ENCODE measurements around the gene CALML4. TPM values are rescaled to one million over a fixed set of nuclear protein-coding genes. Genes with fewer than 3 reads are reported as not detected.
"Not testable (repeated sequence)": the region's sequence is repeated elsewhere in the genome, so short reads cannot be mapped to it uniquely, and the experiment has no call there.

The CALML4 gene
- total RNA-seq, 6 experiments from 2014 or later: 0.40 to 1.9 (median 0.87) TPM

DNA sequence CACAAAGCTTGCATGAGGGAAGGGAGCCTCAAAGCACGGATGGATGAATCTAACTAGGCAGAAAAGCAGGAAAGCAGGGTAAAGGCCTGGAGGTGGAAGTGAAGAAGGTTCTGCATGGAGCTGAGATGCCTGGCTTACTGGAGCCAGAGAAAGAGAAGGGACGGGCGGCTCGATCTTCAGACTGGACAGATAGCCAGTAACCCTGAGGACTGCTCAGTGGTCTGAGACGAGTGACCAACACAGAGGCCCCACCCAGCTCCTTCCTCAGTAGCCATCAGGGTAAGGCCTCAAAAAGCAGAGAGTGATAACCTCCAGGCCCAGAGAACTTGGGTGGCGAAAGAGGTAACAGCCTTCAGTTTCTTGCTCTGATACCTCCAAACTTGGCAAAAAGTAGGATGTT lies 18.0 kb upstream of the CALML4 start:
- TF ChIP-seq, protein P1, sequence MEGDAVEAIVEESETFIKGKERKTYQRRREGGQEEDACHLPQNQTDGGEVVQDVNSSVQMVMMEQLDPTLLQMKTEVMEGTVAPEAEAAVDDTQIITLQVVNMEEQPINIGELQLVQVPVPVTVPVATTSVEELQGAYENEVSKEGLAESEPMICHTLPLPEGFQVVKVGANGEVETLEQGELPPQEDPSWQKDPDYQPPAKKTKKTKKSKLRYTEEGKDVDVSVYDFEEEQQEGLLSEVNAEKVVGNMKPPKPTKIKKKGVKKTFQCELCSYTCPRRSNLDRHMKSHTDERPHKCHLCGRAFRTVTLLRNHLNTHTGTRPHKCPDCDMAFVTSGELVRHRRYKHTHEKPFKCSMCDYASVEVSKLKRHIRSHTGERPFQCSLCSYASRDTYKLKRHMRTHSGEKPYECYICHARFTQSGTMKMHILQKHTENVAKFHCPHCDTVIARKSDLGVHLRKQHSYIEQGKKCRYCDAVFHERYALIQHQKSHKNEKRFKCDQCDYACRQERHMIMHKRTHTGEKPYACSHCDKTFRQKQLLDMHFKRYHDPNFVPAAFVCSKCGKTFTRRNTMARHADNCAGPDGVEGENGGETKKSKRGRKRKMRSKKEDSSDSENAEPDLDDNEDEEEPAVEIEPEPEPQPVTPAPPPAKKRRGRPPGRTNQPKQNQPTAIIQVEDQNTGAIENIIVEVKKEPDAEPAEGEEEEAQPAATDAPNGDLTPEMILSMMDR (IDR thresholded peaks at IDR 0.05): no peak
- Mint-ChIP-seq H3K9me3 (no peaks in the 10 kb centered on the region), H3K27me3 (ENCODE audit: insufficient read depth) (no peaks in the 10 kb centered on the region), H3K4me1 (ENCODE audit: low read depth) (peaks cover 17% of the 10 kb centered on the region), H3K27ac (no peak overlapping the region), H3K4me3 (no peak overlapping the region), H3K36me3 (ENCODE audit: low read depth) (peaks cover 20% of the 10 kb centered on the region)
- no peak for DNase-seq

DNA sequence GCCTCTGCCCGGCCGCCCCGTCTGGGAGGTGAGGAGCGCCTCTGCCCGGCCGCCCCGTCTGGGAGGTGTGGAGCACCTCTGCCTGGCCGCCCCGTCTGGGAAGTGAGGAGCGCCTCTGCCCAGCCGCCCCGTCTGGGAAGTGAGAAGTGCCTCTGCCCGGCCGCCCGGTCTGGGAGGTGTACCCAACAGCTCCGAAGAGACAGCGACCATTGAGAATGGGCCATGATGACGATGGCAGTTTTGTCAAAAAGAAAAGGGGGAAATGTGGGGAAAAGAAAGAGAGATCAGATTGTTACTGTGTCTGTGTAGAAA lies 17.3 kb upstream of the CALML4 start:
- not testable (repeated sequence) for H3K27me3 Mint-ChIP-seq (ENCODE audit: insufficient read depth); DNase-seq; H3K27ac Mint-ChIP-seq; H3K9me3 Mint-ChIP-seq; H3K4me3 Mint-ChIP-seq; H3K4me1 Mint-ChIP-seq (ENCODE audit: low read depth)
- peaks cover 27% of the 10 kb centered on the region for H3K36me3 Mint-ChIP-seq (ENCODE audit: low read depth)

DNA sequence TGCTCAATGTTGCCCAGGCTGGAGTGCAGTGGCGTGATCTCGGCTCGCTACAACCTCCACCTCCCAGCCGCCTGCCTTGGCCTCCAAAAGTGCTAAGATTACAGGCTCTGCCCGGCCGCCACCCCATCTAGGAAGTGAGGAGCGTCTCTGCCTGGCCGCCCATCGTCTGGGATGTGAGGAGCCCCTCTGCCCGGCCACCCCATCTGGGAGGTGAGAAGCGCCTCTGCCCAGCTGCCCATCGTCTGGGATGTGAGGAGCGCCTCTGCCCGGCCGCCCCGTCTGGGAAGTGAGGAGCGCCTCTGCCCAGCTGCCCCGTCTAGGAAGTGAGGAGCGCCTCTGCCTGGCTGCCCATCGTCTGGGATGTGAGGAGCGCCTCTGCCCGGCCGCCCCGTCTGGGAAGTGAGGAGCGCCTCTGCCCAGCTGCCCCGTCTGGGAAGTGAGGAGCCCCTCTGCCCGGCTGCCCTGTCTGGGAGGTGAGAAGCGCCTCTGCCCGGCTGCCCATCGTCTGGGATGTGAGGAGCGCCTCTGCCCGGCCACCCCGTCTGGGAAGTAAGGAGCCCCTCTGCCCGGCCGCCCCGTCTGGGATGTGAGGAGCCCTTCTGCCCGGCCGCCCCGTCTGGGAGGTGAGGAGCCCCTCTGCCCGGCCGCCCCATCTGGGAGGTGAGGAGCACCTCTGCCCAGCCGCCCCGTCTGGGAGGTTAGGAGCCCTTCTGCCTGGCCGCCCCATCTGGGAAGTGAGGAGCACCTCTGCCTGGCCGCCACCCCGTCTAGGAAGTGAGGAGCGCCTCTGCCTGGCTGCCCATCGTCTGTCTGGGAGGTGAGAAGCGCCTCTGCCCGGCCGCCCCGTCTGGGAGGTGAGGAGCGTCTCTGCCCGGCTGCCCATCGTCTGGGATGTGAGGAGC lies 16.6 kb upstream of the CALML4 start:
- H3K4me3 Mint-ChIP-seq; H3K9me3 Mint-ChIP-seq; H3K4me1 Mint-ChIP-seq (ENCODE audit: low read depth); H3K27me3 Mint-ChIP-seq (ENCODE audit: insufficient read depth); H3K27ac Mint-ChIP-seq; DNase-seq: not testable (repeated sequence)
- peaks cover 27% of the 10 kb centered on the region for H3K36me3 Mint-ChIP-seq (ENCODE audit: low read depth)

DNA sequence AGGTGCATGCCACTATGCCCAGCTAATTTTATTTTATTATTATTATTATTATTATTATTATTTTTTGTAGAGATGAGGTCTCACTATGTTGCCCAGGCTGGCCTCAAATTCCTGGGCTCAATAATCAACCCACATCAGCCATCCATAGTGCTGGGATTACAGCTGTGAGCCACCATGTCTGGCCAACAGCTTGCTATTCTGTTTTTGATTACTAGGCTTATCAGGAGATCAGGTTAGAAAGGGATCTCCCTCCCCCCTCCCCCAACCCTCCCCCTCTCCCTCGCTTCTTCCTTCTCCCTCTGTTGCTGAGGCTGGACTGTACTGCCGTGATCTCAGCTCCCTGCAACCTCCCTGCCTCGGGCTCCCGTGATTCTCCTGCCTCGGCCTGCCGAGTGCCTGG lies 15.8 kb upstream of the CALML4 start:
- Mint-ChIP-seq H3K36me3 (ENCODE audit: low read depth) (peaks cover 27% of the 10 kb centered on the region), H3K4me1 (ENCODE audit: low read depth) (peaks cover 9% of the 10 kb centered on the region), H3K27me3 (ENCODE audit: insufficient read depth) (no peaks in the 10 kb centered on the region), H3K9me3 (no peaks in the 10 kb centered on the region), H3K27ac (no peak overlapping the region), H3K4me3 (no peak overlapping the region)
- DNase-seq: no peak
- TF ChIP-seq, protein P1 (IDR thresholded peaks at IDR 0.05): no peak

DNA sequence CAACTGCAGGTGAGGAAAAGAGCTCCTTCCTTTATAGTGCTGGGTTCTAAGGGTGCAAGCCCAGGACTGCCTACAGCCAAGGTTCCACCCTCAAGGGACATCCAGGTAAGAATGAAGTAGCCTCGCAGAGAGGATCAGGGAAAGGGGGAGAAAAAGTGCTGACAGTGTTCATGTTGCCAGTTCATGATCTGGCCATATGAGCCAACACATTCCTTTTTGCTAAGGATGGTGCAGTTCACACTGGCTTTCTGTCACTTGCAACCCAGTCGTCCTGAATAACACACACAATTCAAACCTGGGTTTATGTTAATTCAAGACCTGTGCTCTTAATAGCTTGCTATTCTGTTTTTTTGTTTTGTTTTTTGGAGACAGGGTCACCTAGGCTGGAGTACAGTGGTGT lies 15.4 kb upstream of the CALML4 start:
- TF ChIP-seq, protein P1 (IDR thresholded peaks at IDR 0.05): no peak
- H3K27ac Mint-ChIP-seq: no peak overlapping the region
- H3K9me3 Mint-ChIP-seq: no peaks in the 10 kb centered on the region
- peaks cover 9% of the 10 kb centered on the region for H3K4me1 Mint-ChIP-seq (ENCODE audit: low read depth)
- H3K27me3 Mint-ChIP-seq (ENCODE audit: insufficient read depth): no peaks in the 10 kb centered on the region
- H3K4me3 Mint-ChIP-seq: no peak overlapping the region
- peaks cover 27% of the 10 kb centered on the region for H3K36me3 Mint-ChIP-seq (ENCODE audit: low read depth)
- DNase-seq: no peak

DNA sequence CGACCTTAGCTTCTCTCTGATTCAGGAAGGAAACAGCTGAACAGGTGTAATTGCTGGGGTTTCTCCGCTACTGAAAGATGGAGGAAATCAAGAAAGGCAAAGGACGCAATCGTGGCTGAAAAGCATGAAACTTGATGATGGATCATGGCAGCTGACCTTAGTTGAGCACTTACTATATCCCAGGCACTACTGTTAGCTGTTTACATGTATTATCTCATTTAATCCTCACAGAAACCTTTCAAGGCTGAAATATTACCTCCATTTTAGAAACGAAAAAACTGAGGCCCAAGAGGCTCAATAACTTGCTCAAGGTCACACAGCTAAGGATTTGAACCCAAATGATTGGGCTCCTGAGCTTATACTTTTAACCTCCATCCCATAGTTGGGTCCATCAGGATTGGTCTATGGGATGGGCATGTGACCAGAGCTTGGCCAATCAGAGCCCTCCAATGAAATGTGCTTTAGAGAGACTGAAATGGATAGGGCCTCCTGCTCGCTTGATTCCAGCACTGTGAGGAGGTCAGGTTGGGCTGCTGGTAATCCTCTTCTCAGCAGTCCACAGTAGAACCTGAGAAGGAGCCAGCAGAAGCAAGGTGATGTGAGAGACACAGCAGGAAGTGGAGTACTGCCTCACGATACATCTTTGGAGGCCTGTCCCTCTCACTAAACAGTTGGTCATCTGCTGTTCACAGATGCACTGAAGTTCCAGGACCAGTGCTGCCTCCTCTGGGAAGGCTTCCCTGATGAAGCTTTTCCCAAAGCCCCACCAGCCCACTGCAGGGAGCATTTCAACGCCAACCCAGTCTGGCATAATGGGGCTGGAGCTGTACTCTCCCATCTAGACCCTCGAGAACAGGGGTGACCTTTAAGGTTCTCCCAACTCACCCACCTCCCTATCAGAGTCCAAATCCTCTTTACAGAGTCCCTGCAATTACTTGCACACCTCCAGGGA lies 14.0 kb upstream of the CALML4 start:
- DNase-seq: no peak
- no peaks in the 10 kb centered on the region for H3K9me3 Mint-ChIP-seq
- no peaks in the 10 kb centered on the region for H3K4me1 Mint-ChIP-seq (ENCODE audit: low read depth)
- H3K27ac Mint-ChIP-seq: no peak overlapping the region
- H3K27me3 Mint-ChIP-seq (ENCODE audit: insufficient read depth): no peaks in the 10 kb centered on the region
- peaks cover 19% of the 10 kb centered on the region for H3K36me3 Mint-ChIP-seq (ENCODE audit: low read depth)
- H3K4me3 Mint-ChIP-seq: no peak overlapping the region
- TF ChIP-seq, protein P1 (IDR thresholded peaks at IDR 0.05): no peak
